Activated CD4-positive, alpha-beta T cell treated with anti-CD3 and anti-CD28 coated beads, Interleukin-10, Interleukin-2, amounts not matched to agents 100 ng/mL and 50 ng/mL, durations not matched to agents 16 hours and 8 hours (primary cell): ENCODE measurements around the gene LRP1.

Source experiments
- DNase-seq: peaks from one replicate; pipeline ENCODE4 v3.0.0-alpha.2; 2020

The LRP1 gene

GRCh38 chr12:57138526-57139272 lies 10.4 kb downstream of the LRP1 start:
- no peak for DNase-seq

DNA sequence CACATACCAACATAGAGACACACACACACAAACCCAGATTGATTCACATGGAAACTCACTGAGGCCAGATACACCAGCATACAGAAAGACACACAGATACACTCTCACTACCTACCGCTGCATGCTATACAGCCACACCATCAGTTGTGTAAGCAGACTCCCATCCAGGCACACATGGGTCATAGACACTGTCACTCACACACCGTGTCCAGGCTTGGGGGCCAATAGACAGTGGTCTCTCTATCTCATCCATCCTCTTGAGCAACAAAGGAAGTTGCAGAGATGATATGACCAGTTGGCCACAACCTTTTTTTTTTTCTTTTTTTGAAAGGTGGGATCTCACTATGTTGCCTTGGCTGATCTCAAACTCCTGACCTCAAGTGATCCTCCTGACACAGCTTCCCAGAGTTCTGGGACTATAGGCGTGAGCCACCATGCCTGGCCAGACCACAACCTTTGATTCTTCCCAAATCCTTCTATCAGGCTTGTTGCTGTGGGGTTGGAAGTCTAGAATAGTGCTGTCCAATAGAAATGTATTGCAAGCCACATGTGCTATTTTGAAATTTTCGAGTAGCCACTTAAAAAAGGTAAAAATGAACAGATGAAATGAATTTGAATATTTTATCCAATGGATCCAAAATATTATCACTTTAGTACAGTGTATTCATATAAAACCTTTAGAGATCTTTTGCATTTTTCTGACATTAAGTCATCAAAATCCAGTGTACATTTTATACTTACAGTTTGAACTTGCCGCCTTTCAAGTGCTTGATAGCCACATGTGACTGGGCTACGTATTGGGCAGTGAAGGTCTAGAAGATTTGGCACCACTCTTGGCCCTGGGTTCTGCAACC lies 11.7 kb downstream of the LRP1 start:
- DNase-seq: no peak

- DNase-seq: no peak
These were observed 13.0 kb downstream of the LRP1 start for GRCh38 chr12:57141249-57141648.

- DNase-seq: no peak
These were observed 13.8 kb downstream of the LRP1 start for GRCh38 chr12:57142121-57142520.

GRCh38 chr12:57142727-57143126 lies 14.4 kb downstream of the LRP1 start:
- no peak for DNase-seq

GRCh38 chr12:57143454-57143853 lies 15.2 kb downstream of the LRP1 start:
- DNase-seq: no peak

DNA sequence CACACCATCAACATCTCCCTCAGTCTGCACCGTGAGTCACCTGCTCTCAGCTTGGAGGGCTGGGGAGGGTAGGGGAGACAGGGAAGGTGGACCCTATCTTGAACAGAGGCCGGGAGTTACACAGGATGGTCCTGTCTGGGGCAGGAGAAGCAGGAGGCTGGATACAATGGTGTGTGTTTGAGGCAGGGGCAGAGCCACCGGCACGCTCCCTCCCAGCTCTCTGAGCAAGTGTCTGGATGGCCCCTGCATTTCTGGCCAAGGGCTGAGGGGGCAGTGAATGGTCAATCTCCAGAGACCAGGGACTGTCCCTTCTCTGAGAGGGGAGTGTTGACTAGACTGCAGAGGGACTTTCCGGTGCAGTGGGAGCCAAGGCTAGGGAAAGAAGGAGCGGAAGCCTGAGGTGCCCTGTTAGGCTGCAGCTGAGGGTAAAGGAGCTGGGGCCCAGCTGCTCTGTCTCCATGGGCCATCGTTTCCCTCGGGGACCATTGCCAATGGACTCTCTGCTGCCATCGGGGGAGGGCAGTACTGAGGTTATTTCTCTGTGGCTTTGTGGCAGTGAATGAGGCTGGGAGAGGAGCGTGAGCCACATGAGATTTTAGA lies 17.3 kb downstream of the LRP1 start:
- no peak for DNase-seq

GRCh38 chr12:57146092-57146491 lies 17.8 kb downstream of the LRP1 start:
- DNase-seq: no peak

DNA sequence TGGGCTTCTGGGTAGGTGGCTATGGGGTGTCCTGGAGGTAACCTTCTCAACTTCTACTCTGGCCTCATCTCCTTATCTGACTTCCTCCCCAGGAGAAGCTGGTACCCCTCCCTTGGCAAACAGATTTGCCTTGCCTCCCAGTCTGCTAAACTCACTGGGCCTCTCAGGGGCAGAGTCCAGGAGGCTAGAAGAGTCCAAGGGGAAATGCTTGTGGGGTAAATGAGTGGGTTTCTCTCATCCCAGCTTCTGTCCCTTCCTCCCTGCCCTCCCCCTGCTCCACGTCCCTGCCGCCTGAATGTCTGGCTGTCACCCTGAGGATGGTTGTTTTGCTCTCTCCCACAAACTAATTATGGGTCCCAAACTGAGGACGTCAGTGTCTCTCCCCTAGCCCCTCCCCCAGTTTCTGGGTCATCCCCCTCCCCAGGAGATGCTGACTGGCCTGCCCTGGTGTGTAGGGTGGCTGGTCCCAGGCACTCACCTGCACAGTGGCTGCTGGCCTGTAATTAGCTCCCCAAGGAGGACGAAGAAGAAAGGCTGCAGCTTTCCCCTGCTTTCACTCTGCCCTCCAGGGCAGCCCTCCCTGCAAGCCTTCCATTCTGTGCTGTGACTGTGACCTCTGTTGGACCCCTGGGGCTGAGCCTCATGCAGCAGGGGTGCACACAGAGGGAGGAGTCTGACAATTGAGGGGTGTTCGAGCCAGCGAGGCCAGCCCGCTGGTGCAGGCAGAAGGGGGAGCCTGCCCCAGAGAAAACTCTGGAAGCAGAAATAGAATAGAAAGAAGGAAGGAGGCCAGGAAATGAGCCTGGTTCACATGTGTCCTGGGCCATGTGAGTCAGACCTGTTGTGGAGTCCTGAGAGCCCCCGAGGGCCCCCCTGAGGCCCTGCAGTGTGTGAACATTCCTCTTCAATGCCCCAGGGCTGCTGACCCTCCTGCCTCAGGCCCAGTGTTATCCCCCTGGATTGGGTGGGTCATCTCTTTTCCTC lies 19.0 kb downstream of the LRP1 start, which contains the start of gene LRP1-AS:
TSS of gene LRP1-AS (minus strand) at position 659 of the 984 bp plus-strand sequence.
- no peak for DNase-seq

- no peak for DNase-seq
These were observed 20.4 kb downstream of the LRP1 start for GRCh38 chr12:57148469-57149244.

DNA sequence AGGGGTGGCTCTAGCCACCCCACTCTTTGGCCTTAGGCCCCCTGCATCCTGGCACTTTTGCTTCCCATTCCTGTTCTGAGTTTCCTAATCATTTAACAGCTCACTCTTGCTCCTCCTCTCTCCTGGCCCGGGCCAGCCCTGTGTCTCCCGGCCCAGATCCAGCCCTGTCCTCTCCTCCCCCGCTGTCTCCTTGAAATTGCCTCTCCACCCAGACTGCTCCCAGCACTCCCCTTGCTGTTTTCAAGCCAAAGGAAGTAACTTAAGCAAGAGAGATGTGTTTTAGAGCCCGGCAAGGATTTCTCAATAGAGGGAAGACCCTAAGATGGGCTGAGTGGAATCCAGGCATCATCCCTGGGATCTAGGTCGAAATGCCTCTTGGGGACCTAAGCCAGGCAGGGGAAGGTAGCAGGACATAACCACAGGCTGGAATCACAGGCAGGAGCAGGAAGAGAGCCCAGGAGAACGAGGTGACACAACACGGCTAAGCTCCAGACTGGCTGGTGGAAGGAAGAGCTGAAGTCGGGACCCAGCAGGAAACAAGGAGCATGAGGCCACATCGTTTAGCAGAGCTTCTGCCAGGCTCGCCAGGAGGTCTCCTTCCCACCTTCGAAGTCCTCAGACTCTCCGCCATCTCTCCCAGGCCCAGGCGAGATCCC lies 21.1 kb downstream of the LRP1 start:
- DNase-seq: no peak

DNA sequence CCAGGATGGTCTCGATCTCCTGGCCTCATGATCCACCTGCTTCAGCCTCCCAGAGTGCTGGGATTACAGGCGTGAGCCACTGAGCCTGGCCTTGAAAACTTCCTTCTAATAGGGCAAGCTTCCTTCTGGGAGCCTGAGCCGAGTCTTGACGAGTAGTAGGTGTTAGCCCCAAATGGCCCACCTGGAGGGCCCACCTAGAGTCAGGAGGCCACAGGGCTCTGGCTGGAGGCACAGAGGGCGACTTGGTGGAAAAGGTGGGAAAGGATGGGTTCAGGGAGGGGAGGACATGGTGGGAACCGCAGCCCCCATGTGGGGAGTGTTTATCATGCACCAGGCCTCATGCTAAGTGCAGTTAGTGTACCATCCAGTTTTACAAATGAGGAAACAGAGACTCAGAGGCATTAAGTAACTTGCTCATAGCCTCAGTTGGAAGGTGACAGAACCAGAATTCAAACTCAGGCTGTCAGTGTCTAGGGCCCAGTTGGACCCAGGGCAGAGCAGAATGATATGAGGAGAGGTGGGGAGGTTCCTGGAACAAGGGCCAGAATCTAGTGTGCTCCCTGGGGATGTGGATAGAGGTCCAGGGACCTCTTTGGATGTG lies 22.2 kb downstream of the LRP1 start:
- DNase-seq: no peak

DNA sequence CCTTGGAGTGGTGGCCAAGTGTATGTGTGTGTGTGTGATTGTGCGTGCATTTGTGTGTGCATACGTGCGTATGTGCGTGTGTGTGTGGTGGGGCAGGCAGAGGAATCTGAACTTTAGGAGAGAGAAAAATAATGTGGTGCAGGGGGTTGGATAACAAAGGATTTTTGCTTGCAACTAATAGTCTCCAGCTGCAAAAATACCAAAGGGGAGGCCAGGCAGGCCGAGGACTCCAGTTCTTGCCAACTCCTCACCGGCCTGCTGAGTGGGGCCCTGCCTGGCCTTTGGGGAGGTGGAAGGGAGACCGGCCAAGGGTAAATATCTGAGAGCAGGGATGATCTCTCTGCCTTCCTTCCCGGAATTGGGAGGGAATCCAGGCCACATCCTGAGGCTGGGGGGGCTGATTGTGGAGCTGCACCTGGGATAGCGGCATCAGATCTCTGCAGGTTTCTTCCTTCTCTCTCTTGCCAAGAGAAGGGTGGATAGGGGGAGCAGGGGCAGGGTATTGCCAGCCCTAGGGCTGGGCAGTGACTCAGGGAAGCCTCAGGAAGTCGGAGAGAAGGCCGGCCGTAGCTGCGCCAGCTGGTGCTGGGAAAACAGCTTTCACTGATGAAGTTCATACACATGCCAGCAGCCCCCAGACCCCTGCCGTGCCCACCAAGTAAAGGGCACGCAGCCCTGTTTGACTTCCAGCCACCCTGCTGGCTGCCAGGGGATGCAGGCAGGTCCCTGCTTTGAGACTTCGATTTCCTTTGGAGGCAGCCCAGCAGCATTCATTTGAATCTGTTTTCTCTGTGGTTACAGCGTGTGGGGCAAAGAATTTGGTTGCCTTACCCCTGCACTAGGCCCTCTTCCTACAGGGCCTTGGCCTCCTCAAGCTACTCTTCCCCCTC lies 23.7 kb downstream of the LRP1 start:
- DNase-seq: no peak

GRCh38 chr12:57152639-57153038 lies 24.4 kb downstream of the LRP1 start:
- DNase-seq: no peak

DNA sequence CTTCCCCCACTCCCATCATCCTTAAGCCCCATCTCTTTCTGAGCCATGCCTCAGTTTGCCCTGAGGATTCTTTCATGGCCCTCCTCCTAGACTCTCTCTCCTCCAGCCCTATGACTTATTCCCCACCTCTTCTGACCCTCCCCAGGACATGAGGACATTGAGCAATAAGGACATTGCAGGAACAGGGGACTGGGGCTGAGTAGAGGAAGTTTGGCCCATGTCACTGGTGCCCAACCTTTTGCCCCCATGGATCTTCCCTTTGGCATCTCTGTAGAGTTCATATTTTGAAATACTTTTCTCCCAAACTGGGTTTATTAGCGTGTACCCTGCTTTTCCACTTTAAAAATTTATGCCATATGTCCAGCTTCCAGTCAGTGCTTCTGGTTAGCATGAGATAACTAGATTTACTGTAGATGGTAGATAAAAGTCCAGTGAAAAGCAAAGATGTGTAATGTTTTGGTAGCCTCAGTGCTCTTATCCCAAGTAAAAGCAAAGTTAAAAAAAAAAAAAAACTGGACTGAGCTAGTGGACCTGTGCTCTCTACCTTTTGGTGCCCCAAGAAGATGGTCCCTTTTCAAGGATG lies 25.2 kb downstream of the LRP1 start:
- no peak for DNase-seq

- DNase-seq: no peak
These were observed 25.8 kb downstream of the LRP1 start for GRCh38 chr12:57154076-57154475.

DNA sequence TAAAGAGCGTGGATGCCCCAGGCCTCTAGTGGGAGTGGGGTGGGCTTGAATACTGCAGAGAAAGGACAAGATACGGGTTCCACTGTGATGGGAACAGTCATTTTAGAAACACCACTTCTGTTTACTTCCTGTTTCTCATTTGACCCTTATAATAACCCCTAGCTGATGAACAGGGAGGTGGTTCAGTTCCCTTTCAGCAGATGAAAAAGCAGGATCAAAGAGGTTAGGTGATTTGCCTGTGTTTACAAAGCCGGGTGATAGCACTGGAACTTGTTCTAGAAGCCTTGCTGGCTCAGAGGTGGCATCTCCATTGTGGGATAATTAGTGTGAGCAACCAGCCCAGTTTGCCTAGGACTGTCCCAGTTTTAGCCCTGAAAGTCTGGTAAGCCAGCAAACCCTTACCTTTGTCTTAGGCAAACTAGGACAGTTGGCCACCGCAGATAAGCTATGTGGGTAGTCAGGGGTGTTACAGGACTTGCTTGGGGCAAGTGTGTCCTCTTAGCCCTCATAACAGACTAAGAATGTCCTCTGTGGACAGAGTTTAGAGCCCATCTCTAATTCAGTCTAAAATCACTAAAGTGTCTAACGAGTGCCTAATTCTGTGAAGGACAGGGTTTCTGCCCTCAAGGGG lies 26.6 kb downstream of the LRP1 start:
- DNase-seq: no peak

- DNase-seq: no peak
These were observed 28.6 kb downstream of the LRP1 start for GRCh38 chr12:57156701-57157403.
